ENCODE data around the gene DQX1. TPM values are rescaled to one million over a fixed set of nuclear protein-coding genes. Genes with fewer than 3 reads are reported as not detected.

The DQX1 gene
- total and polyA plus RNA-seq, 2 experiments from 2014 or later = 0.32 to 0.52 TPM

DNA sequence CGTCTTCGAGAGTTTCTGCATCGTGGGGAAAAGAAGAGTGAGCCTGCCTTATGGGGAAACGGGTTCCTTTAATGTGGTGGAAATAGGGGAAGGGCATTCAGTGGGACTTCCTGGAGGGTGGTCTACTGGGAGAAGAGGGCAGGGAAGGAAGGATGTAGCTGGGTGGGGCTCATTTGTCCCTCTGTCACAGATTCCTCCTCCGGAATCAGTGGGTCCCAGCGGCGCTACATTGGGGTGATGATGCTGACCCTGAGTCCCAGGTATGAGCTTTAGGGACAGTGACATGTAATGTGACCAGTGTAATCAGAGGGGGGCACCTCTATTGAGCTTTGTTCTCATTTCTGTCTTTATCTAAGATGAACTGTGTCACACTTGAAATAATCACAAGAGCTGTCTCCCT is 5.6 kb upstream of the DQX1 start:
- H3K27me3 Mint-ChIP-seq (ENCODE audit: insufficient read depth, low read depth, poor library complexity) = peaks cover 12% of the 10 kb centered on the region
- Histone ChIP-seq H3K4me3 (no peak overlapping the region), H3K4me1 (ENCODE audit: insufficient read depth) (peaks cover 7% of the 10 kb centered on the region; the same call in 1 of the 2 replicates), H3K9me2 (ENCODE audit: insufficient read depth) (no peaks in the 10 kb centered on the region), H3K27ac (ENCODE audit: low read depth) (no peak overlapping the region), H3K27me3 (ENCODE audit: insufficient read depth) (no peaks in the 10 kb centered on the region), H4K20me1 (replicated peaks; ENCODE audit: insufficient read depth) (peaks cover 7% of the 10 kb centered on the region; the same call in 1 of the 2 replicates), H3F3A (replicated peaks; ENCODE audit: low read depth) (0 out of 2 replicates have a peak, but pooled peaks cover 9% of the 10 kb centered on the region), H3K79me2 (replicated peaks; ENCODE audit: insufficient read depth) (peaks cover 18% of the 10 kb centered on the region), H3K4me2 (no peak overlapping the region), H2AFZ (no peak overlapping the region), H3K36me3 (ENCODE audit: insufficient read depth) (peaks cover 8% of the 10 kb centered on the region)
- no peak for ATAC-seq
- no peak for DNase-seq (ENCODE audit: low spot score)
- H3K9me3 Mint-ChIP-seq = no peaks in the 10 kb centered on the region; the same call in 2 of the 3 replicates
- no peak overlapping the region; the same call in 2 of the 3 replicates for H3K4me3 Mint-ChIP-seq
- TF ChIP-seq NANOG (IDR thresholded peaks at IDR 0.05; ENCODE audit: borderline replicate concordance) (no peak), STAT1 (IDR thresholded peaks at IDR 0.05; ENCODE audit: unreplicated experiment) (no peak), EZH2 (IDR thresholded peaks at IDR 0.05; ENCODE audit: low read depth, unreplicated experiment) (no peak), CREB1 (CRISPR knock-in tag; IDR thresholded peaks at IDR 0.05; ENCODE audit: low read depth) (no peak), JUNB (IDR thresholded peaks at IDR 0.05; ENCODE audit: unreplicated experiment) (no peak), ZNF331 (CRISPR knock-in tag; IDR thresholded peaks at IDR 0.05; ENCODE audit: low read depth) (no peak), POLR2AphosphoS5 (IDR thresholded peaks at IDR 0.05; ENCODE audit: low read depth) (no peak), ZNF114 (CRISPR knock-in tag; IDR thresholded peaks at IDR 0.05) (no peak), EZH2phosphoT487 (IDR thresholded peaks at IDR 0.05; ENCODE audit: unreplicated experiment) (no peak)
- TF ChIP-seq, protein P1, sequence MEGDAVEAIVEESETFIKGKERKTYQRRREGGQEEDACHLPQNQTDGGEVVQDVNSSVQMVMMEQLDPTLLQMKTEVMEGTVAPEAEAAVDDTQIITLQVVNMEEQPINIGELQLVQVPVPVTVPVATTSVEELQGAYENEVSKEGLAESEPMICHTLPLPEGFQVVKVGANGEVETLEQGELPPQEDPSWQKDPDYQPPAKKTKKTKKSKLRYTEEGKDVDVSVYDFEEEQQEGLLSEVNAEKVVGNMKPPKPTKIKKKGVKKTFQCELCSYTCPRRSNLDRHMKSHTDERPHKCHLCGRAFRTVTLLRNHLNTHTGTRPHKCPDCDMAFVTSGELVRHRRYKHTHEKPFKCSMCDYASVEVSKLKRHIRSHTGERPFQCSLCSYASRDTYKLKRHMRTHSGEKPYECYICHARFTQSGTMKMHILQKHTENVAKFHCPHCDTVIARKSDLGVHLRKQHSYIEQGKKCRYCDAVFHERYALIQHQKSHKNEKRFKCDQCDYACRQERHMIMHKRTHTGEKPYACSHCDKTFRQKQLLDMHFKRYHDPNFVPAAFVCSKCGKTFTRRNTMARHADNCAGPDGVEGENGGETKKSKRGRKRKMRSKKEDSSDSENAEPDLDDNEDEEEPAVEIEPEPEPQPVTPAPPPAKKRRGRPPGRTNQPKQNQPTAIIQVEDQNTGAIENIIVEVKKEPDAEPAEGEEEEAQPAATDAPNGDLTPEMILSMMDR (conservative IDR thresholded peaks at IDR 0.05; ENCODE audit: low read depth in 2 of 2) = no peak
- TF ChIP-seq, protein P2, sequence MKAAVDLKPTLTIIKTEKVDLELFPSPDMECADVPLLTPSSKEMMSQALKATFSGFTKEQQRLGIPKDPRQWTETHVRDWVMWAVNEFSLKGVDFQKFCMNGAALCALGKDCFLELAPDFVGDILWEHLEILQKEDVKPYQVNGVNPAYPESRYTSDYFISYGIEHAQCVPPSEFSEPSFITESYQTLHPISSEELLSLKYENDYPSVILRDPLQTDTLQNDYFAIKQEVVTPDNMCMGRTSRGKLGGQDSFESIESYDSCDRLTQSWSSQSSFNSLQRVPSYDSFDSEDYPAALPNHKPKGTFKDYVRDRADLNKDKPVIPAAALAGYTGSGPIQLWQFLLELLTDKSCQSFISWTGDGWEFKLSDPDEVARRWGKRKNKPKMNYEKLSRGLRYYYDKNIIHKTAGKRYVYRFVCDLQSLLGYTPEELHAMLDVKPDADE (IDR thresholded peaks at IDR 0.05) = no peak
- TF ChIP-seq, protein P3, sequence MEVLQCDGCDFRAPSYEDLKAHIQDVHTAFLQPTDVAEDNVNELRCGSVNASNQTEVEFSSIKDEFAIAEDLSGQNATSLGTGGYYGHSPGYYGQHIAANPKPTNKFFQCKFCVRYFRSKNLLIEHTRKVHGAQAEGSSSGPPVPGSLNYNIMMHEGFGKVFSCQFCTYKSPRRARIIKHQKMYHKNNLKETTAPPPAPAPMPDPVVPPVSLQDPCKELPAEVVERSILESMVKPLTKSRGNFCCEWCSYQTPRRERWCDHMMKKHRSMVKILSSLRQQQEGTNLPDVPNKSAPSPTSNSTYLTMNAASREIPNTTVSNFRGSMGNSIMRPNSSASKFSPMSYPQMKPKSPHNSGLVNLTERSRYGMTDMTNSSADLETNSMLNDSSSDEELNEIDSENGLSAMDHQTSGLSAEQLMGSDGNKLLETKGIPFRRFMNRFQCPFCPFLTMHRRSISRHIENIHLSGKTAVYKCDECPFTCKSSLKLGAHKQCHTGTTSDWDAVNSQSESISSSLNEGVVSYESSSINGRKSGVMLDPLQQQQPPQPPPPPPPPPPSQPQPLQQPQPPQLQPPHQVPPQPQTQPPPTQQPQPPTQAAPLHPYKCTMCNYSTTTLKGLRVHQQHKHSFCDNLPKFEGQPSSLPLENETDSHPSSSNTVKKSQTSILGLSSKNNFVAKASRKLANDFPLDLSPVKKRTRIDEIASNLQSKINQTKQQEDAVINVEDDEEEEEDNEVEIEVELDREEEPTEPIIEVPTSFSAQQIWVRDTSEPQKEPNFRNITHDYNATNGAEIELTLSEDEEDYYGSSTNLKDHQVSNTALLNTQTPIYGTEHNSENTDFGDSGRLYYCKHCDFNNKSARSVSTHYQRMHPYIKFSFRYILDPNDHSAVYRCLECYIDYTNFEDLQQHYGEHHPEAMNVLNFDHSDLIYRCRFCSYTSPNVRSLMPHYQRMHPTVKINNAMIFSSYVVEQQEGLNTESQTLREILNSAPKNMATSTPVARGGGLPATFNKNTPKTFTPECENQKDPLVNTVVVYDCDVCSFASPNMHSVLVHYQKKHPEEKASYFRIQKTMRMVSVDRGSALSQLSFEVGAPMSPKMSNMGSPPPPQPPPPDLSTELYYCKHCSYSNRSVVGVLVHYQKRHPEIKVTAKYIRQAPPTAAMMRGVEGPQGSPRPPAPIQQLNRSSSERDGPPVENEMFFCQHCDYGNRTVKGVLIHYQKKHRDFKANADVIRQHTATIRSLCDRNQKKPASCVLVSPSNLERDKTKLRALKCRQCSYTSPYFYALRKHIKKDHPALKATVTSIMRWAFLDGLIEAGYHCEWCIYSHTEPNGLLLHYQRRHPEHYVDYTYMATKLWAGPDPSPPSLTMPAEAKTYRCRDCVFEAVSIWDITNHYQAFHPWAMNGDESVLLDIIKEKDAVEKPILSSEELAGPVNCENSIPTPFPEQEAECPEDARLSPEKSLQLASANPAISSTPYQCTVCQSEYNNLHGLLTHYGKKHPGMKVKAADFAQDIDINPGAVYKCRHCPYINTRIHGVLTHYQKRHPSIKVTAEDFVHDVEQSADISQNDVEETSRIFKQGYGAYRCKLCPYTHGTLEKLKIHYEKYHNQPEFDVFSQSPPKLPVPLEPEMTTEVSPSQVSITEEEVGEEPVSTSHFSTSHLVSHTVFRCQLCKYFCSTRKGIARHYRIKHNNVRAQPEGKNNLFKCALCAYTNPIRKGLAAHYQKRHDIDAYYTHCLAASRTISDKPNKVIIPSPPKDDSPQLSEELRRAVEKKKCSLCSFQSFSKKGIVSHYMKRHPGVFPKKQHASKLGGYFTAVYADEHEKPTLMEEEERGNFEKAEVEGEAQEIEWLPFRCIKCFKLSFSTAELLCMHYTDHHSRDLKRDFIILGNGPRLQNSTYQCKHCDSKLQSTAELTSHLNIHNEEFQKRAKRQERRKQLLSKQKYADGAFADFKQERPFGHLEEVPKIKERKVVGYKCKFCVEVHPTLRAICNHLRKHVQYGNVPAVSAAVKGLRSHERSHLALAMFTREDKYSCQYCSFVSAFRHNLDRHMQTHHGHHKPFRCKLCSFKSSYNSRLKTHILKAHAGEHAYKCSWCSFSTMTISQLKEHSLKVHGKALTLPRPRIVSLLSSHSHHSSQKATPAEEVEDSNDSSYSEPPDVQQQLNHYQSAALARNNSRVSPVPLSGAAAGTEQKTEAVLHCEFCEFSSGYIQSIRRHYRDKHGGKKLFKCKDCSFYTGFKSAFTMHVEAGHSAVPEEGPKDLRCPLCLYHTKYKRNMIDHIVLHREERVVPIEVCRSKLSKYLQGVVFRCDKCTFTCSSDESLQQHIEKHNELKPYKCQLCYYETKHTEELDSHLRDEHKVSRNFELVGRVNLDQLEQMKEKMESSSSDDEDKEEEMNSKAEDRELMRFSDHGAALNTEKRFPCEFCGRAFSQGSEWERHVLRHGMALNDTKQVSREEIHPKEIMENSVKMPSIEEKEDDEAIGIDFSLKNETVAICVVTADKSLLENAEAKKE (CRISPR knock-in tag; IDR thresholded peaks at IDR 0.05) = no peak
- TF ChIP-seq, protein P4, sequence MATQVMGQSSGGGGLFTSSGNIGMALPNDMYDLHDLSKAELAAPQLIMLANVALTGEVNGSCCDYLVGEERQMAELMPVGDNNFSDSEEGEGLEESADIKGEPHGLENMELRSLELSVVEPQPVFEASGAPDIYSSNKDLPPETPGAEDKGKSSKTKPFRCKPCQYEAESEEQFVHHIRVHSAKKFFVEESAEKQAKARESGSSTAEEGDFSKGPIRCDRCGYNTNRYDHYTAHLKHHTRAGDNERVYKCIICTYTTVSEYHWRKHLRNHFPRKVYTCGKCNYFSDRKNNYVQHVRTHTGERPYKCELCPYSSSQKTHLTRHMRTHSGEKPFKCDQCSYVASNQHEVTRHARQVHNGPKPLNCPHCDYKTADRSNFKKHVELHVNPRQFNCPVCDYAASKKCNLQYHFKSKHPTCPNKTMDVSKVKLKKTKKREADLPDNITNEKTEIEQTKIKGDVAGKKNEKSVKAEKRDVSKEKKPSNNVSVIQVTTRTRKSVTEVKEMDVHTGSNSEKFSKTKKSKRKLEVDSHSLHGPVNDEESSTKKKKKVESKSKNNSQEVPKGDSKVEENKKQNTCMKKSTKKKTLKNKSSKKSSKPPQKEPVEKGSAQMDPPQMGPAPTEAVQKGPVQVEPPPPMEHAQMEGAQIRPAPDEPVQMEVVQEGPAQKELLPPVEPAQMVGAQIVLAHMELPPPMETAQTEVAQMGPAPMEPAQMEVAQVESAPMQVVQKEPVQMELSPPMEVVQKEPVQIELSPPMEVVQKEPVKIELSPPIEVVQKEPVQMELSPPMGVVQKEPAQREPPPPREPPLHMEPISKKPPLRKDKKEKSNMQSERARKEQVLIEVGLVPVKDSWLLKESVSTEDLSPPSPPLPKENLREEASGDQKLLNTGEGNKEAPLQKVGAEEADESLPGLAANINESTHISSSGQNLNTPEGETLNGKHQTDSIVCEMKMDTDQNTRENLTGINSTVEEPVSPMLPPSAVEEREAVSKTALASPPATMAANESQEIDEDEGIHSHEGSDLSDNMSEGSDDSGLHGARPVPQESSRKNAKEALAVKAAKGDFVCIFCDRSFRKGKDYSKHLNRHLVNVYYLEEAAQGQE (IDR thresholded peaks at IDR 0.05; ENCODE audit: unreplicated experiment) = no peak
- H3K4me1 Mint-ChIP-seq = peaks cover 14% of the 10 kb centered on the region
- H3K36me3 Mint-ChIP-seq (ENCODE audit: low read depth) = peaks cover 48% of the 10 kb centered on the region
- no peak overlapping the region for H3K27ac Mint-ChIP-seq

Data from GM23338 (cell line).